ENCODE measurements around the gene NATD1. TPM values are rescaled to one million over a fixed set of nuclear protein-coding genes. Genes with fewer than 3 reads are reported as not detected.
A peak's percentile ranks its signal among the peaks of the same experiment; 100 is the strongest.

The NATD1 gene
- total RNA-seq, 1 experiment from 2014 or later, result 3.1 TPM

- TF ChIP-seq JUND (IDR thresholded peaks at IDR 0.05), result no peak
- no peak for TF ChIP-seq RAD21 (IDR thresholded peaks at IDR 0.05; ENCODE audit: low read depth)
- peak; percentile 81 for TF ChIP-seq ZFX (IDR thresholded peaks at IDR 0.05)
- TF ChIP-seq MAX (IDR thresholded peaks at IDR 0.05), result peak; percentile 51
- TF ChIP-seq CBX3 (IDR thresholded peaks at IDR 0.05; ENCODE audit: low read depth), result no peak
- peak; percentile 12 for TF ChIP-seq TCF7L2 (IDR thresholded peaks at IDR 0.05; ENCODE audit: borderline replicate concordance, extremely low read depth, insufficient read depth, insufficient read length)
- TF ChIP-seq CEBPB (IDR thresholded peaks at IDR 0.05; ENCODE audit: low read depth), result no peak
- TF ChIP-seq SRF (IDR thresholded peaks at IDR 0.05; ENCODE audit: low read depth), result no peak
- no peak for TF ChIP-seq ATF3 (IDR thresholded peaks at IDR 0.05)
- TF ChIP-seq POLR2AphosphoS5 (IDR thresholded peaks at IDR 0.05; ENCODE audit: low read depth, low read length), result peak; percentile 62
- peak; percentile 78 for TF ChIP-seq ELF1 (IDR thresholded peaks at IDR 0.05; ENCODE audit: borderline replicate concordance, low read depth)
- no peak for TF ChIP-seq EZH2 (IDR thresholded peaks at IDR 0.05)
- TF ChIP-seq ZBTB33 (IDR thresholded peaks at IDR 0.05; ENCODE audit: extremely low read depth, insufficient replicate concordance, low read length), result peak; percentile 93
- TF ChIP-seq SP1 (IDR thresholded peaks at IDR 0.05; ENCODE audit: low read depth), result peak; percentile 67
Measured at GRCh38 chr17:21214015-21214776, 39.0 kb downstream of the NATD1 start, which contains the start of gene TMEM11 (continued).
